T-helper 17 cell (primary cell): ENCODE data around the gene DNAJC15. TPM values are rescaled to one million over a fixed set of nuclear protein-coding genes. Genes with fewer than 3 reads are reported as not detected.
A peak's percentile ranks its signal among the peaks of the same experiment; 100 is the strongest.
"Not testable (repeated sequence)": the region's sequence is repeated elsewhere in the genome, so short reads cannot be mapped to it uniquely, and the experiment has no call there.

Experiments
- ATAC-seq: fragments of 150-1000 bp; cut with Tn5 transposase; 2 replicates; pipeline ENCODE4 v1.10.0; 2021; ENCODE audit warnings: mild to moderate bottlenecking, moderate library complexity
- DNase-seq, 3 donors: peaks; one replicate each; pipeline versions ENCODE4 v3.0.0 to v3.0.0-alpha.2; 2020 to 2021
- H3K9me3 ChIP-seq: one replicate; pipeline ENCODE4 v1.7.0; 2013; ENCODE audit warnings: low read length, mild to moderate bottlenecking; ENCODE audit not compliant: control insufficient read depth, poor library complexity, severe bottlenecking
- H3K27ac Mint-ChIP-seq: one replicate; pipeline ENCODE4 v1.8.0; 2022; ENCODE audit warnings: mild to moderate bottlenecking, moderate library complexity, mixed read lengths
- H3K27me3 Mint-ChIP-seq: one replicate; pipeline ENCODE4 v1.8.0; 2022; ENCODE audit warnings: mixed read lengths
- H3K36me3 Mint-ChIP-seq: one replicate; pipeline ENCODE4 v1.8.0; 2022; ENCODE audit warnings: low read depth, mixed read lengths
- H3K4me1 Mint-ChIP-seq: one replicate; pipeline ENCODE4 v1.8.0; 2022; ENCODE audit warnings: mild to moderate bottlenecking, mixed read lengths
- H3K4me3 Mint-ChIP-seq: one replicate; pipeline ENCODE4 v1.8.0; 2022; ENCODE audit warnings: mild to moderate bottlenecking, moderate library complexity, mixed read lengths
- total RNA-seq, 4 donors: library from RNA in 2 of 4; stranded (reverse) in 2 of 4; gene quantifications; one replicate each; pipeline ENCODE4 v1.2.3 and lab custom pipeline; 2022 to 2026

Gene DNAJC15
- total RNA-seq, 2 donors from 2014 or later, result 6.4 to 8.1 TPM

- not testable (repeated sequence) for DNase-seq, H3K9me3 ChIP-seq, ATAC-seq, H3K4me3 Mint-ChIP-seq, H3K36me3 Mint-ChIP-seq, H3K27me3 Mint-ChIP-seq
- Mint-ChIP-seq H3K27ac (peak overlapping the region; percentile 41), H3K4me1 (peaks cover 32% of the 10 kb centered on the region)
These were observed 17.4 kb downstream of the DNAJC15 start for GRCh38 chr13:43040581-43041368.

DNA sequence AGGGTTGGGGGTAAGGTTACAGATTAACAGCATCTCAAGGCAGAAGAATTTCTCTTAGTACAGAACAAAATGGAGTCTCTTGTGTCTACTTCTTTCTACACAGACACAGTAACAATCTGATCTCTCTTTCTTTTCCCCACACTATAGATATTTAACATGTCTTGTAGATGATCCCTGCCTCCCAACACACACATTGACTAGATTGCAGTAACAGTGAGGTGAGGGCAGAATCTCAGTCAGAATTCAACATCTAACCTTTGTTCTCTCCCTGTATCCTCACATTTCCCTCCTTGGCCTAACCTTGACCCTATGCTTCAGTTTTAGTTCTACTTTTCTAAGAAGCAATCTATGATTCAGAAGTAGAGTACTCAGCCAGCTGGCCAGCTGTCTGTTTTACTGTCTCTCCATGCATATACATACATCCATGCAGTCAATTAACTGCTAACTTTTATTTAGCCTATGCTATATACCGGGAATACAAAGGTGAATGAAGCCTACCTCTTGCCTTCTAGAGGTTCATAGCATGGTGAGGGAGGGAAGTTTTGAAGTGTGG, 18.1 kb downstream of the DNAJC15 start:
- Mint-ChIP-seq H3K4me3 (no peak overlapping the region), H3K36me3 (peaks cover 9% of the 10 kb centered on the region), H3K4me1 (peaks cover 34% of the 10 kb centered on the region), H3K27ac (no peak overlapping the region), H3K27me3 (no peaks in the 10 kb centered on the region)
- no peaks in the 10 kb centered on the region for H3K9me3 ChIP-seq
- no peak for DNase-seq
- no peak for ATAC-seq

DNA sequence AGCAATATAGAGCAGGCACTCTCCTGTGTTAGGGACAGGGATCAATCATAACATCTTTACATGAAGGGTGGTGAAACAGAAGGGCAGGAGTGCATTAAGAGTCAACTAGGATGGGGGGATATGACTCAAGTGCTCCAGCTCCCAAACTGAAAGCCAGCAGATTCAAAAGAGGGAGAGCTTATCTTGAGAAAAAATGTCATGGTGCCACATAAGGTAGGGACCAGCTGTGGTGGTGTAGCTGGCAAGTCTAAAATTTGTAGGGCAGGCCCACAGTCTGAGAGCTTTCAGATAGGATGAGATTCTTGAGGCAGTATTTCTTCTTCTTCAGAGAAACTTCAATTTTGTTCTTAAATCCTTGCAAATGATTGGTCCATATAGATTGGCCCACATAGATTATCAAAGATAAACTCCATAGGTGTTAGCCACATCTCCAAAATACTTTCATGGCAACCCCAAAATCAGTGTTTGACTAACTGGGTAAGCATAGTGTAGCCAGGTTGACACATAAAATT, 19.1 kb downstream of the DNAJC15 start:
- H3K27me3 Mint-ChIP-seq, result no peaks in the 10 kb centered on the region
- H3K9me3 ChIP-seq, result no peaks in the 10 kb centered on the region
- ATAC-seq, result peak; percentile 30
- no peak overlapping the region for H3K4me3 Mint-ChIP-seq
- no peak overlapping the region for H3K27ac Mint-ChIP-seq
- peaks cover 6% of the 10 kb centered on the region for H3K36me3 Mint-ChIP-seq
- H3K4me1 Mint-ChIP-seq, result peaks cover 30% of the 10 kb centered on the region
- DNase-seq, result no peak

DNA sequence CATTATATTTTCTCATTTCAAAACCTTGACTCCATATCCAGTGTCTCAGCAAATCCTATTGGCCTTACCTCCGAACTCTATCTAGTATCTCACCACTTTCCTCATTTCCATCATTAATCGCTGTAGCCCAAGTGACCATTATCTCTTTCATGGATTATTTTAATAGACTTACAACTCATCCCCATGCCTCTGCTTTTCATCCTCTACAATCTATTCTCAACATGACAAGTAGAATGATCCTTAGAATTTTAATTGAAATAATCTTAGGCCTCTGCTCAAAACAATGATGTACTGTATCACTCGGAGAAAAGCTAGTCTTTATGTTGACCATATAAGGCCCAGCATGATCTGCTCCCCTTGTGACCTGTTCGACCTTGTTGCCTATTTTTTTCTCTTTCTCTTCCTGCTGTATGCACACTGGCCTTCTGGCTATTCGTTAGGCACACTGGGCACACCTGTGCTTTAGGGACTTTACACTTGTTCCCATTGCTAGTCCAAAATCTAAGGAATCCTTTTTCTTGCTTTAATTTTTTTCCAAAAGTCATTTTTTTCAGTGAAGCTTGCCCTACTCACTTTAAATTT, 21.4 kb downstream of the DNAJC15 start:
- H3K4me3 Mint-ChIP-seq, result peak overlapping the region; percentile 80
- no peaks in the 10 kb centered on the region for H3K9me3 ChIP-seq
- H3K27ac Mint-ChIP-seq, result peak overlapping the region; percentile 93
- H3K27me3 Mint-ChIP-seq, result no peaks in the 10 kb centered on the region
- ATAC-seq, result peak; percentile 48
- peaks cover 6% of the 10 kb centered on the region for H3K36me3 Mint-ChIP-seq
- H3K4me1 Mint-ChIP-seq, result peaks cover 31% of the 10 kb centered on the region
- DNase-seq, result no peak

- H3K36me3 Mint-ChIP-seq, result not testable (repeated sequence)
These were observed 22.0 kb downstream of the DNAJC15 start for GRCh38 chr13:43045302-43045773.

GRCh38 chr13:43046259-43046658, 22.9 kb downstream of the DNAJC15 start:
- DNase-seq (no peak), ATAC-seq (no peak)
- H3K36me3 Mint-ChIP-seq, result peaks cover 2% of the 10 kb centered on the region
- peaks cover 29% of the 10 kb centered on the region for H3K4me1 Mint-ChIP-seq
- H3K27ac Mint-ChIP-seq, result peak overlapping the region; percentile 93
- no peaks in the 10 kb centered on the region for H3K27me3 Mint-ChIP-seq
- H3K9me3 ChIP-seq, result no peaks in the 10 kb centered on the region
- no peak overlapping the region for H3K4me3 Mint-ChIP-seq

More at GRCh38 chr13:43045302-43045773, 22.0 kb downstream of the DNAJC15 start:
- ATAC-seq, result peak; percentile 55
- not testable (repeated sequence) for DNase-seq, H3K27me3 Mint-ChIP-seq, H3K9me3 ChIP-seq
- Mint-ChIP-seq H3K4me1 (peaks cover 30% of the 10 kb centered on the region), H3K4me3 (peak overlapping the region; percentile 80), H3K27ac (peak overlapping the region; percentile 93)

DNA sequence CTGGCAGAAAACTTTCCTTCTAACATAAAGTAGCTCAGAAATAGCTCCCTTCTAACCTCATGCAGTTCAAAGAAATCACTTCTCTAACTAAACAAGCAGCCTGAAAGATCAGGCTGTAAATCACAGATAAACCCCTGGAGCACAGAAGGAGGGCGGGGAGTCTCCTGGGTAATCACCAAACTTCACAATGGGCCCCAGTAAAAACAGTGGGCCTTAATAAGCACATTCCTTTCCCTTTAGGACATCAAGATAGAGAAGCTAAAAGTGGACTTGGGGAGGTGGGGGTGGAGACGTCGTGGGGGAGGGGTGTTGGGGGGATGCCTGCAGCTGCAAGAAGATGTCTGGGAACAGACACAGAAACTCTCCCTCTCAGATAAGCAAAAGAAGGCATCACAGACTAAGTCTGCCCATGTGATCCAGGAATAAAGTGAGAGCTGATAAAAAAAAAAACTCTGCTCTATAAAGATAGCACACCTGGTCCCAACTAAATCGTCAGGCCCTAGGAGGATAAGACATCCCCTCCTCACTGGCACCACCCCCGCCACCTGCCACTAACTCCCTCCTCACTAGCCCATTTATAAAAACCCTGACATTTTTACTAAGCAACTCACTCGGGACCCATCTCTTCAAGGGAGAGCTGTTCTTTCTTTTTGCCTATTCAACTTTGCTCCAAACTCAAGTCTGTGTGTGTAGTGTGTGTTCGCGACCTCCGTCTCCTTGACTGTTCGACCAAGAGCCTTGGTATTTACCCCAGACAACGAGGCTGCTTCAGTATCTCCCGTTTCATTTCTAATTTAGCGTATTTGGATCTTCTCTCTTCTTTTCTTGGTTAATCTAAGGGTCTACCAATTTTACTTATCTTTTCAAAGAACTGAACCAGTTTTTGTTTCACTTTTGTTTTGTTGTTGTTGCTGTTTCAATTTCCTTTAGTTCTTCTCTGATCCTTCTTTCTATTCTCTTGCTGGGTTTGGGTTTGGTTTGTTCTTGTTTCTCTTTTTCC, 31.7 kb downstream of the DNAJC15 start:
- no peak overlapping the region for H3K4me3 Mint-ChIP-seq
- H3K36me3 Mint-ChIP-seq, result peaks cover 7% of the 10 kb centered on the region
- H3K27me3 Mint-ChIP-seq, result no peaks in the 10 kb centered on the region
- DNase-seq (no peak), ATAC-seq (peak; percentile 45)
- no peak overlapping the region for H3K27ac Mint-ChIP-seq
- peaks cover 31% of the 10 kb centered on the region for H3K4me1 Mint-ChIP-seq
- no peaks in the 10 kb centered on the region for H3K9me3 ChIP-seq

DNA sequence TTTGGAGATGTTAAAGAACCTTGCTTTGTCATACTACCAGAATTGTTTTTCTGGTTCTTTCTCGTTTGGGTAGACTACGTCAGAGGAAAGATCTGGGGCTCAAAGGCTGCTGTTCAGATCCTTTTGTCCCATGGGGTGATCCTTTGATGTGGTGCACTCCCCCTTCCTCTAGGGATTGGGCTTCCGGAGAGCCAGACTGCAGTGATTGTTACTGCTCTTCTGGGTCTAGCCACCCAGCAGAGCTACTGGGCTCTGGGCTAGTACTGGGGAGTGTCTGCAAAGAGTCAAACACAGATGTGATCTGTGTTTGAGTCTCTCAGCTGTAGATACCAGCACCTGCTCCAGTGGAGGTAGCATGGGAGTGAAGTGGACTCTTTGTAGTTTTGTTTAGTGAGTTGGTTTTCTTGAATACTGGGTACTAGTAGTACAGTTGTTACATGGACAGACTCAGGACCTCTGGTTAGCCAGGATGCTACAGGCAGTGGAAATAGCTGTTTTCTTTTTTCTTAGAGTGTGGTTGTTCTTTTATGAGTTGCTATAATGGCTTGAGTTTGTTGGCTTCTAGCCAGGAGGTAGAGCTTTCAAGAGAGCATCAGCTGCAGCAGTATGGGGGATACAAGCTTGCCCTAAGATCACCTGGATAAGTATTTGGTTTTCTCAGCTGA, 34.4 kb downstream of the DNAJC15 start:
- Mint-ChIP-seq H3K4me1 (peaks cover 32% of the 10 kb centered on the region), H3K27me3 (no peaks in the 10 kb centered on the region), H3K36me3 (peaks cover 10% of the 10 kb centered on the region), H3K27ac (no peak overlapping the region), H3K4me3 (peak overlapping the region; percentile 70)
- H3K9me3 ChIP-seq, result no peaks in the 10 kb centered on the region
- ATAC-seq, result peak; percentile 83
- DNase-seq, result peak in 2 of 3 donors; percentile 33 to 50

GRCh38 chr13:43058318-43058674, 34.9 kb downstream of the DNAJC15 start:
- ATAC-seq (no peak), DNase-seq (no peak)
- Mint-ChIP-seq H3K4me3 (peak overlapping the region; percentile 63), H3K36me3 (peaks cover 6% of the 10 kb centered on the region), H3K4me1 (peaks cover 32% of the 10 kb centered on the region), H3K27me3 (no peaks in the 10 kb centered on the region), H3K27ac (no peak overlapping the region)
- no peaks in the 10 kb centered on the region for H3K9me3 ChIP-seq

DNA sequence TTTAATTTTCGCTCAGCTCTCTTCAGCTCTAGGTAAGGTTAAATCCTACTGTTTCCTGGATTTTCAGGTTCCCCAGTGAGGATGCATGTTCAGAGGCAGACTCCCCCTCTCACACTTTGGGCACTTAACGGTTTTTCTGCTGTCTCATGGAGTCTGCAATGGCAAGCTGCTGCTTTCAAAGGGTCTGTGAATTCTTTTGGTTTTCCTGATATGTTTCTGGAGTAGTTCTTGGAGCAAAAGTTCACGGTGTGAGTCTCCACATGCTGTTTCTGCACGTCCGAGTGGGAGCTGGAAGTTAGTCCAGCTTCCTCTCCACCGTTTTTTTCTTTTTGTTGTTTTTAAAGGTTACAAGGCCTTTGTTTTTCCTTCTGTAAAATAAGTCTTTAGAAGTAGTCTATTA, 35.4 kb downstream of the DNAJC15 start:
- no peak for DNase-seq
- Mint-ChIP-seq H3K27ac (no peak overlapping the region), H3K4me1 (peaks cover 35% of the 10 kb centered on the region), H3K36me3 (peaks cover 5% of the 10 kb centered on the region), H3K4me3 (peak overlapping the region; percentile 63), H3K27me3 (no peaks in the 10 kb centered on the region)
- ATAC-seq, result no peak
- H3K9me3 ChIP-seq, result no peaks in the 10 kb centered on the region

GRCh38 chr13:43059779-43060178, 36.4 kb downstream of the DNAJC15 start:
- not testable (repeated sequence) for H3K9me3 ChIP-seq, DNase-seq, H3K27me3 Mint-ChIP-seq, H3K4me3 Mint-ChIP-seq, ATAC-seq, H3K27ac Mint-ChIP-seq, H3K36me3 Mint-ChIP-seq
- H3K4me1 Mint-ChIP-seq, result peaks cover 37% of the 10 kb centered on the region

- H3K27me3 Mint-ChIP-seq, ATAC-seq, H3K4me3 Mint-ChIP-seq, DNase-seq, H3K36me3 Mint-ChIP-seq, H3K9me3 ChIP-seq: not testable (repeated sequence)
- Mint-ChIP-seq H3K4me1 (peaks cover 37% of the 10 kb centered on the region), H3K27ac (peak overlapping the region; percentile 37)
These were observed 37.4 kb downstream of the DNAJC15 start for GRCh38 chr13:43060806-43061205.
